Keratinocyte (primary cell): ENCODE data around the gene OTOGL.

Experiments
- CTCF ChIP-seq, 3 experiments: IDR thresholded peaks in 1 of 3; conservative IDR thresholded peaks in 1 of 3; optimal IDR thresholded peaks in 1 of 3; 2 replicates in 2 of 3; 3 replicates in 1 of 3; pipeline versions ENCODE3 to v1.5.1; 2011; ENCODE audit warnings: low read length in 3 of 3, mild to moderate bottlenecking in 3 of 3, moderate library complexity in 2 of 3, control low read depth in 1 of 3, inconsistent platforms in 1 of 3; ENCODE audit not compliant: insufficient read depth in 2 of 3; ENCODE audit errors: extremely low read depth in 1 of 3
- EZH2 ChIP-seq: IDR thresholded peaks from one replicate; pipeline ENCODE4 v1.6.1; 2012; ENCODE audit warnings: inconsistent platforms, mild to moderate bottlenecking, low read length, moderate library complexity

GRCh38 chr12:80234667-80235066 is 135.3 kb downstream of the OTOGL start:
- no peak for TF ChIP-seq CTCF (optimal IDR thresholded peaks at IDR 0.05 in 1 of 3, IDR thresholded peaks at IDR 0.05 in 1 of 3, conservative IDR thresholded peaks at IDR 0.05 in 1 of 3; ENCODE audit: extremely low read depth in 1 of 3, insufficient read depth in 2 of 3, low read length in 3 of 3)
- no peak for TF ChIP-seq EZH2
